GM21528 (cell line): Measurements from ENCODE around the gene TRNT1.

Experiments
- ATAC-seq: cut with Tn5 transposase; IDR thresholded peaks from one replicate; pipeline ENCODE4 v1.9.1; 2021; ENCODE audit warnings: mild to moderate bottlenecking, moderate library complexity; ENCODE audit not compliant: unreplicated experiment, low FRiP score

TRNT1 gene

DNA sequence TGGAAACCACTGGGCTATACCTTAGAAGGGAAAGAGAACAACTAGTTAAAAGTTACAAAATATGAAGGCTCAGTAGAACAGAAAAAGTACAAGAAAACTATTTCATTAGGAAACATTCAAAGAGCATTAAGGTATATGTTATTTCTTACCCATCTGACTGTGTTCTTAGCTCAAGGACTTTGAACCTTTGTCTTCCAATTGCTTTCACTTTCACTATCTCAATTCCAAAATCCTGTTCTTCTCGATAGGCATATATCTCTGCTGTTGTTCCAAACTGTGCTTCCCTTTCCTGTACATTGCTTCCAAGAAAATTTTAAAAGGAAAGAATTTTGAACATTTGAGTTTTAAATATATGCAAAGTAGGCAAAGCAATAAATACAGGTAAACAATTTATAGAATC is 45.9 kb downstream of the TRNT1 start:
- ATAC-seq = no peak

DNA sequence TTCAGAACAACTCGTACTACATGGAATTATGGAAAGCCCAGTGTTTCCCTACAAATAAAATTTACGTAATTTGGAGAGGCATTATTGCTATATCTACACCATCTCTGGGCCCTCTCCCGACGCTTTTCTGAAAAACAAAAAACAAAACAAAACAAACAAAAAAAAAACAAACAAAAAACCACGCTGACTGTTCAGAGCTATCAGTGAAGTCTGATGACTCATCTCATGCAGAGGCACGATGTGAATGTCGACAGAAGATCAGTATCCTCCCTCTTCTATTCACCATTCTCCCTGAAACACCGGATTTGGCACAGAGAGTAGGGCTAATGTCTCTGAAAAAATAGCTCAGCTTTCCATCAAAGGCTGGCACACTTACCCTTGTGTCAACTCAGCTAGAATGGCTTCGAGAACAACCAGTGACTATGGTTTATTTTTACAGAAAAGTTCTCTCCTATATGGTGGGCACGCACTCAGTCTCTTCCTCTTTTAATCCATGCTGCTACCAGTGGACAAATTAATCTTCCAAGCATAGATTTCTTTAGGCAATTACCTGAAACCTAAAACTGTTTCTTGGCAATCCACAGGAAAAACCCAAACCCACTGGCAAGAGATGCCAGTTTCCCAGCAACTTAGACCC is 51.2 kb downstream of the TRNT1 start:
- no peak for ATAC-seq

DNA sequence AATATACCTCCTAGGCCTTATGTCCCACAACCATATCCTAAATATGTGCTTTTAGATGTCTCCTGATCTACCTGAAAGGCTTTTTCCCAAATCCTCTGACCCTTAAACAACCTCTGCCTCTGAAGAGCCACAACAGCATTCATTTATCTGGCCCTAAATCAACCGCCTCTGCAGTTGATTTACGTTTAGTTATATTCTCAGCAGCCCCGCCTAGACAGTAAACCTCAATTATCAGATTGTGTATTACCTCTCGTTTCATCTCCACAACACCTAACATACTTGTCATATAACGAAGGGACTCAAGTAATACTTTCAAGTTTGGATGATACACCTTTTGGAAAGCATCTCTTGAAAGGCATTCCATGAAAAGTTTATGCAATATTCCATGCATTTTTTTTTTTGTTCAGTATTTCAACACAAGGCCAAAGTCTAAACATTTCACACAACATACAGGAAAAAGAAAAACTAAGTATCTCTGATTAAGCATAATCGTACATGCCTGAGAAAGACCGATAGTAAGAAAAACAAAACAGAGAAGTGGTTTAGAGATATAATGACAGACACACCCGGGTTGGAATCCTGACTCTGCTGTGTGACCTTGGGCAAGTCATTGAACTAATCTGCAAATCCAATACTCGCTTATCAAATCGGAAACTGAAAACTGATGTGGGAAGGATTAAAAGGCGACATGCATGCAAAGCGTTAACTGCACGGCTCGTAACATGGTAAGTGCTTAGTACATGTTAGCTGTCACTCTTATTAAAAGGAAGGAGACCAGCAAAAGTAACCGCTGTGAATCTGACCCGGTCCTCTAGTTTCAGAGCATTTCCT is 52.0 kb downstream of the TRNT1 start:
- peak; percentile 1 for ATAC-seq

GRCh38 chr3:3179407-3180094 is 52.8 kb downstream of the TRNT1 start, which contains the start of gene CRBN:
CRBN (minus strand) TSS chr3:3179691; CDS start chr3:3179687, 4 bp downstream.
- peak; percentile 100 for ATAC-seq

GRCh38 chr3:3180456-3180855 is 53.7 kb downstream of the TRNT1 start:
- no peak for ATAC-seq

- ATAC-seq = no peak
Measured at GRCh38 chr3:3184876-3185275, 58.1 kb downstream of the TRNT1 start.

DNA sequence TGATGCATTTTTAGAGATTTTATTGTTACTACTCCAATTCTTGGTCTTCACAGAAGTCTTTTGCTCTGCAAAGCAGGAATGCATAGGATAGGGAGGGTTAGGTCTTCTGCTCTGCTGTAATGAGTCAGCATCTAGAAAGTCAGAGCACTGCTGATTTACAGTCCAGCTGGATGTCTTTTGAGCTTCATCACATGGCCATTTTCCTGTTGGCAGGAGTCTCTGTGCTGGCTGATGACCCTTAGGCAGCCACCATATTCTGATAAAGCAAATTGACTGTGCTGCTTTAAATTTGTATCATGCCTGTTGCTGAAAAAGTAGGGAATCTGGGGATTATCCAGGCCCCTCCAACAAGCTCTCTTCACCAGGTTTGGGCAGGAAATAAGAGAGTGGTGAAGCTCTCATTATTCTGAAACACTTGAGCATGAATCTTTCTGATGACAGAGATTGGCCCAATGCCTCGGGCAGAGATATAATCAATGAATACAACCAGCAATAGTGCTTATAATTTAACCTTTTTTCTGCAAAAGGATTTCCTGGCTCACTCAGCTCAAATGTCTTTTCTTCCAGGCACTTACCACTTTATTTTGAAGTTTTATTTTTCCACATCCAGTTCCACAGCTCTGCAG is 62.5 kb downstream of the TRNT1 start:
- ATAC-seq = no peak

- ATAC-seq = no peak
Measured at GRCh38 chr3:3189961-3190360, 63.2 kb downstream of the TRNT1 start.

DNA sequence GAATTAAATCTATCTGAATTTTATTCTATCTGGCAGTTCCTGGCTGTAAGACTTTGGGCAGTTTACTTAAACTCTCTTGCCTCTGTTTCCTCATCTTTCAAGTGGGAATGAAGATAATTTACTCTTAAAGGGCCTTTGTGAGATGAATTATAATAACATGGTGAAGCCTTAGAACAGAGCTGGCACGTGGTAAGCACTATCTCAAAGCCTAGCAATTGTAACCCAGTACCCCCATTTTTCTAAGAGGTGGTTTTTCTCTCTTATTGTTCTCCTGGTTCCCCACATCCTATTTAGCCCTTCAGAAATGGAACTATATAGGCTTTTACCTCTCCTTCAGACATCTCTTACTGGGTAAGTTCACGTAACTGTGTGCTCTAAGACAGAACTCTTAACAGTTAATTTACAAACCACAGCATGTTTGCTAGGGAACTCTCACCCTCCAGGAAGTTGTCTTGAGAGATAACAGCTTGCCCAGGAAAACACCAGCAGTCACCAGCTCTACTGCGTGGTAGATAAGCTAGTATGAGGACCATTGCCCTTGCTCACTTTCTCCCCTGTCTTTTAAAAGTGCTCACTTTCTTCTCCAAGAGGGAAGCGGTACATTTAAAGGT is 65.0 kb downstream of the TRNT1 start:
- no peak for ATAC-seq

GRCh38 chr3:3192286-3192675 is 65.5 kb downstream of the TRNT1 start:
- no peak for ATAC-seq

GRCh38 chr3:3194861-3195260 is 68.1 kb downstream of the TRNT1 start:
- no peak for ATAC-seq

DNA sequence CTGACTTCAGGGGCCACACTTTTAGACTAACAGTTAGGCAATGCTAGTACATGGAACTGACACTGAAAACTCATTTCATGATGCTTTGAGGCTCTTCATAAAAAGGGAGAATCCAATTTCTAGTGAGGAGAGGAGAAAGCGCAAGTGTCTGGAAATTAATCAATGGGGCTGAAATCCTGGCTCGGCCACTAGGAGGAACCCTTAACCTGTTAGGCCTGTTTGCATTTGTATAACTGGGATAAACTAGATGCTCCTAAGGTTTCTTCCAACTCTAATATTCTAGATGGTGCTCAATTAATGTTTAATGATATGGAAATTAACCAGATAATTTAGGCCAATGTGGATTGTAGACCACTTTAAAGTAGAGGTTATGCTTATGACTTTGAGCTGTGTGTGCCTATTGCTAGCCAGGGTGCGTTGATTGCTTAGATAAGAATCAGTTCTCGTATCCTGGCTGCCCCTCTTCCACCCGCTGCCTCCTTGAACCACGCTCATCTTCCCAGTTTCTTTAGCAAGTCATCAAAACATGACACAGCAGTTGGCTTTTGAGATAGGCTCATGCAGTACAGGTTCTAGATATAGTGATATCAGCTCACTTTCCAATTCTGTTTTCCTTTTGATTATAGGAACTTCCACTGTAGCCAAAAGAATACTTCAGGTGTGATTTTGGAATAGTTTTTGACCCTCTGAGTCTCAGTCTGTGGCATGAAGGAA is 69.6 kb downstream of the TRNT1 start:
- ATAC-seq = no peak
